ENCODE data around the gene DVL3.
"Not testable (repeated sequence)": the region's sequence is repeated elsewhere in the genome, so short reads cannot be mapped to it uniquely, and the experiment has no call there.

Gene DVL3

GRCh38 chr3:184156522-184156955, 1.4 kb downstream of the DVL3 start:
- no peak for DNase-seq

GRCh38 chr3:184157206-184157605, 2.0 kb downstream of the DVL3 start:
- DNase-seq, result no peak

- no peak for DNase-seq
These were observed 3.2 kb downstream of the DVL3 start for GRCh38 chr3:184158404-184158803.

- no peak for DNase-seq
These were observed 5.3 kb downstream of the DVL3 start for GRCh38 chr3:184160456-184160855.

GRCh38 chr3:184162571-184163070, 7.4 kb downstream of the DVL3 start:
- not testable (repeated sequence) for DNase-seq

- DNase-seq, result no peak
These were observed 9.6 kb downstream of the DVL3 start for GRCh38 chr3:184164648-184165330.

GRCh38 chr3:184165543-184165942, 10.4 kb downstream of the DVL3 start:
- DNase-seq, result no peak

GRCh38 chr3:184166671-184167070, 11.5 kb downstream of the DVL3 start:
- no peak for DNase-seq

- DNase-seq, result no peak
These were observed 12.6 kb downstream of the DVL3 start for GRCh38 chr3:184167786-184168185.

GRCh38 chr3:184168363-184169120, 13.4 kb downstream of the DVL3 start:
- DNase-seq, result no peak

GRCh38 chr3:184169896-184170875, 15.0 kb downstream of the DVL3 start:
- DNase-seq, result no peak

GRCh38 chr3:184171562-184171961, 16.4 kb downstream of the DVL3 start:
- DNase-seq, result no peak

GRCh38 chr3:184172681-184173373, 17.6 kb downstream of the DVL3 start:
- DNase-seq, result no peak

- no peak for DNase-seq
These were observed 18.2 kb downstream of the DVL3 start for GRCh38 chr3:184173374-184173722.

GRCh38 chr3:184174284-184174645, 19.1 kb downstream of the DVL3 start:
- no peak for DNase-seq

- peak; percentile 99 for DNase-seq
These were observed 19.7 kb downstream of the DVL3 start, which contains the start of gene AP2M1 for GRCh38 chr3:184174646-184175492. TSS of gene AP2M1 (plus strand) at chr3:184174855. CDS start at chr3:184176994, 2,139 bp downstream.

- DNase-seq, result no peak
These were observed 20.3 kb downstream of the DVL3 start for GRCh38 chr3:184175506-184175905.

- no peak for DNase-seq
These were observed 20.8 kb downstream of the DVL3 start for GRCh38 chr3:184175981-184176376.

- DNase-seq, result no peak
These were observed 21.5 kb downstream of the DVL3 start for GRCh38 chr3:184176377-184177330.

- DNase-seq, result no peak
These were observed 22.2 kb downstream of the DVL3 start for GRCh38 chr3:184177331-184177731.

All from CD4-positive, alpha-beta T cell treated with Interferon gamma for 1 hour (primary cell).